HL-60 (cell line): ENCODE measurements around the gene PTK7.

Source experiments
- DNase-seq, 2 experiments: peaks; one replicate each; pipeline ENCODE4 v3.0.0-alpha.2; 2010 to 2020; ENCODE audit warnings: low read depth in 1 of 2, low spot score in 1 of 2
- H3K27ac ChIP-seq: fragments of 250-450 bp; sonication (Bioruptor Pico); replicated peaks from 2 replicates; pipeline ENCODE4 v1.5.1; 2020; ENCODE audit warnings: mild to moderate bottlenecking, moderate library complexity
- H3K27me3 ChIP-seq: fragments of 250-450 bp; sonication (Bioruptor Pico); 2 replicates; pipeline ENCODE4 v1.5.1; 2021; ENCODE audit warnings: mild to moderate bottlenecking, moderate library complexity; ENCODE audit not compliant: insufficient read depth, poor library complexity, severe bottlenecking
- H3K4me3 ChIP-seq: replicated peaks from 2 replicates; pipeline ENCODE4 v1.5.1; 2011; ENCODE audit warnings: mild to moderate bottlenecking, control low read depth, low read length; ENCODE audit not compliant: insufficient read depth
- CTCF ChIP-seq: IDR thresholded peaks from one replicate; pipeline ENCODE4 v1.5.1; 2011; ENCODE audit warnings: low read length, control low read depth, inconsistent platforms; ENCODE audit not compliant: insufficient read depth
- GABPA ChIP-seq: IDR thresholded peaks from 2 replicates; pipeline ENCODE4 v1.6.1; 2012; ENCODE audit warnings: low read depth
- POLR2AphosphoS5 ChIP-seq: IDR thresholded peaks from 2 replicates; pipeline ENCODE4 v1.6.1; 2012; ENCODE audit warnings: low read depth
- SPI1 ChIP-seq: IDR thresholded peaks from 2 replicates; pipeline ENCODE4 v1.6.1; 2012; ENCODE audit warnings: low read depth, mild to moderate bottlenecking, borderline replicate concordance
- long read RNA-seq: library from polyadenylated mRNA; unstranded; transcript quantifications from one replicate; pipeline ENCODE4 v2.0.0, GENCODE V29; 2020
- TF ChIP-seq, protein P1 (sequence below): IDR thresholded peaks from 2 replicates; pipeline ENCODE4 v1.6.1; 2012; ENCODE audit warnings: low read depth; ENCODE audit not compliant: insufficient replicate concordance

Gene PTK7
- long read RNA-seq: 0 reads

DNA sequence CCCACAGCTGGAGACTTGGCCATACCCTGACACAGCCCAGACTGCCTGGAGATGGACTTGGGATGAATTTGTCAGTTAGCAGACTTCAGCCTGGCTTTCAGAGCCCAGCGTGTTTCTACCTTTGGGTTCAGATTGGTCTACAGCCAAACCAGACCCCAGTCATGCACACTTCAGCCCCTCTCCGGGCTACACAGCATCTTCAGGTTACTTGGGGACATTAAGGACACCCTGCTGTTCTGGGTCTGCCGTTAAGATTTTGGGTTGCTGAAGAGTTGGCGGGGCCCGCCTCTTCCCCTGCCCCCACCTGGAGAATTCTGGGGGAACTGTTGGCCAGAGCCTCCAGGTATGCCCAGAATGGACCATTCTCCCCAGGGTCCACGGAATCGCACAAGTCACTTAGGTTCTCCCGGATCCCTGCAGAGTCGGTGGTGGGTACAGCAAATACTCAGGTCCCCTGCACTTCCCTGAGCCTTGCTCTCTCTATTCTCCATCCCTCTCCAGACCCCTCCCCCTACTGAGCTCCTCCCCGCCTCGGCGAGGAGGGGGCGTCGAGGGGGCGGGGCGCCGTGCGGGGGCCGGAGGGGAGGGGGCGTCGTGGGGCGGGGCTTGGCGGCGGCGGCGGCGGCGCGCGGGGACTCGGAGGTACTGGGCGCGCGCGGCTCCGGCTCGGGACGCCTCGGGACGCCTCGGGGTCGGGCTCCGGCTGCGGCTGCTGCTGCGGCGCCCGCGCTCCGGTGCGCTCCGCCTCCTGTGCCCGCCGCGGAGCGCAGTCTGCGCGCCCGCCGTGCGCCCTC is at the start of gene PTK7:
TSS of gene PTK7 (plus strand) at position 645 of the 794 bp plus-strand sequence. CDS start 175 bp downstream, outside the sequence.
- peak in 1 of 2 experiments; percentile 17 for DNase-seq
- no peak for TF ChIP-seq CTCF
- no peak for TF ChIP-seq GABPA
- TF ChIP-seq, protein P1, sequence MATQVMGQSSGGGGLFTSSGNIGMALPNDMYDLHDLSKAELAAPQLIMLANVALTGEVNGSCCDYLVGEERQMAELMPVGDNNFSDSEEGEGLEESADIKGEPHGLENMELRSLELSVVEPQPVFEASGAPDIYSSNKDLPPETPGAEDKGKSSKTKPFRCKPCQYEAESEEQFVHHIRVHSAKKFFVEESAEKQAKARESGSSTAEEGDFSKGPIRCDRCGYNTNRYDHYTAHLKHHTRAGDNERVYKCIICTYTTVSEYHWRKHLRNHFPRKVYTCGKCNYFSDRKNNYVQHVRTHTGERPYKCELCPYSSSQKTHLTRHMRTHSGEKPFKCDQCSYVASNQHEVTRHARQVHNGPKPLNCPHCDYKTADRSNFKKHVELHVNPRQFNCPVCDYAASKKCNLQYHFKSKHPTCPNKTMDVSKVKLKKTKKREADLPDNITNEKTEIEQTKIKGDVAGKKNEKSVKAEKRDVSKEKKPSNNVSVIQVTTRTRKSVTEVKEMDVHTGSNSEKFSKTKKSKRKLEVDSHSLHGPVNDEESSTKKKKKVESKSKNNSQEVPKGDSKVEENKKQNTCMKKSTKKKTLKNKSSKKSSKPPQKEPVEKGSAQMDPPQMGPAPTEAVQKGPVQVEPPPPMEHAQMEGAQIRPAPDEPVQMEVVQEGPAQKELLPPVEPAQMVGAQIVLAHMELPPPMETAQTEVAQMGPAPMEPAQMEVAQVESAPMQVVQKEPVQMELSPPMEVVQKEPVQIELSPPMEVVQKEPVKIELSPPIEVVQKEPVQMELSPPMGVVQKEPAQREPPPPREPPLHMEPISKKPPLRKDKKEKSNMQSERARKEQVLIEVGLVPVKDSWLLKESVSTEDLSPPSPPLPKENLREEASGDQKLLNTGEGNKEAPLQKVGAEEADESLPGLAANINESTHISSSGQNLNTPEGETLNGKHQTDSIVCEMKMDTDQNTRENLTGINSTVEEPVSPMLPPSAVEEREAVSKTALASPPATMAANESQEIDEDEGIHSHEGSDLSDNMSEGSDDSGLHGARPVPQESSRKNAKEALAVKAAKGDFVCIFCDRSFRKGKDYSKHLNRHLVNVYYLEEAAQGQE: no peak
- no peak for TF ChIP-seq SPI1
- no peak for TF ChIP-seq POLR2AphosphoS5
- Histone ChIP-seq H3K27ac (no peak within 1 kb of the TSS), H3K4me3 (peak within 1 kb of the TSS; percentile 34), H3K27me3 (peaks cover 27% of the 10 kb centered on the region)

DNA sequence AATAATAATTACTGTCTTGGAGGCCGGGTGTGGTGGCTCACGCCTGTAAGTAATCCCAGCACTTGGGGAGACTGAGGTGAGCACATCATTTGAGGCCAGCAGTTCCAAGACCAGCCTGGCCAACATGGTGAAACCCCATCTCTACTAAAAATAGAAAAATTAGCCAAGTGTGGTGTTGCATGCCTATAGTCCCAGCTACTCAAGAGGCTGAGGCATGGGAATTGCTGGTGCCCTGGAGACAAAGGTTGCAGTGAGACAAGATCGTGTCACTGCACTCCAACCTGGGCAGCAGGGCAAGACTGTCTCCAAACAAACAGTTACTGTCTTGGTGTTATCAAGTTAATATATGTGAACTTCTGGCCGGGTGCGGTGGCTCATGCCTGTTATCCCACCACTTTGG is 49.7 kb upstream of the PTK7 start:
- Histone ChIP-seq H3K27ac (no peak overlapping the region), H3K4me3 (no peak overlapping the region), H3K27me3 (no peaks in the 10 kb centered on the region)
- DNase-seq: no peak
- no peak for TF ChIP-seq CTCF
- no peak for TF ChIP-seq SPI1
- TF ChIP-seq POLR2AphosphoS5: no peak
- TF ChIP-seq, protein P1: no peak
- TF ChIP-seq GABPA: no peak

GRCh38 chr6:43029120-43029519 is 47.0 kb upstream of the PTK7 start:
- H3K27ac ChIP-seq: no peak overlapping the region
- H3K4me3 ChIP-seq: no peak overlapping the region
- H3K27me3 ChIP-seq: no peaks in the 10 kb centered on the region
- no peak for TF ChIP-seq SPI1
- no peak for TF ChIP-seq POLR2AphosphoS5
- TF ChIP-seq, protein P1: no peak
- TF ChIP-seq CTCF: no peak
- no peak for TF ChIP-seq GABPA
- DNase-seq: no peak
